NCI-H2171 treated with DMSO at 0.1 percent for 48 hours (cell line): ENCODE measurements around the gene GCK.
"Not testable (repeated sequence)": the region's sequence is repeated elsewhere in the genome, so short reads cannot be mapped to it uniquely, and the experiment has no call there.

ENCODE experiments used
- DNase-seq: peaks from one replicate; lab custom pipeline; 2025; lab: John Stamatoyannopoulos, UW

Gene GCK

DNA sequence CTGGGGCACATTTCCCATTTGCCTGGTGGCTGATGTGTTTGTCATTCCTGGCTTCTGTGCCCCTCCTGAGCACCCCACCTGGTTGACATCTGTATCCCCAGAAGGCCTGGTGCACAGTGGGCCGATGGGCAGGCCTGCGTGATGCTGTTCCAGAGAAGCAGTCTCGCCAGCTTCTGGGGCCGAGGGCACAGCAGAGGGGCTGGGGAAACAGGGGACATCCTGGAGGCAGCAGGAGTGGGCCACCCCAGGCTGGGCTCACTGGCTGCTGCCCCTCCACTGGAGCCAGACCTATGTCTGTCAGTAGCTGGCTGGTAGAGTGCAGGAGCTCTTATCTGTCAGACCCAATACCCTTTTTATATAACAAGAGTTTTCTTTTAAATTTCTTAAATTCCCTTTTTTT is 47.2 kb downstream of the GCK start:
- DNase-seq: peak; percentile 24

DNA sequence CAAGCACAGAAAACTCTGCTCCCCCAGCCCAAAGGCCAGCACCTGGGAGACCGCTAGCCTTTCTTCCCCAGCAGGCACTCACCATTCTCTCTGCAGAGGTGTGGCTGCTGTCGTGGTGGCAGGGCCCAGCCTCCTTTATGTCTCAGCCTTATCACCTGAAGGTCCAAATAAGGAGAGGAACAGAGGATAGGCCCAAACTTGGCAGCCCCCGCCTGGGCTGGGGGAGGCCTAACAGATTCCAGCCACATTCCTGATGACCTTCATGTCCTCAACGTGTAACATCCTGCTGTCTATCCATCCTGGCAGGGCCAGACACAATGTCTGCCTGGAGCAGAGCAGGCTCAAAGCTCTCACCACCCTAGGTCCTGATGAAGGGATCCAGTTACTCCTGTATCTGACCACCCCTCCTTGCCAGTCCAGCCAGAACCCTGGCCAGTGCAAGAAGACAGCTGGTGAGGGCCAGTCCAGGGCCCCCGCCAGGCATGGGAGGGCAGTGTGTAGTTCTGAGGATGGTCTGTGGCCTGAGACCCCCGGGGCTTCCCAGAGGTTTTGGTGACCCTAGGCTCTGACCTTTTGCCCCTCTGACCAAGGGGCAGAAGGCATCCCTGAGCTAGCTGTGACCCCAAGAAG is 47.9 kb downstream of the GCK start, which contains the start of gene MYL7:
MYL7 (minus strand) TSS at position 112 of the 630 bp plus-strand sequence; CDS start at position 85, 27 bp downstream.
- DNase-seq: no peak

DNA sequence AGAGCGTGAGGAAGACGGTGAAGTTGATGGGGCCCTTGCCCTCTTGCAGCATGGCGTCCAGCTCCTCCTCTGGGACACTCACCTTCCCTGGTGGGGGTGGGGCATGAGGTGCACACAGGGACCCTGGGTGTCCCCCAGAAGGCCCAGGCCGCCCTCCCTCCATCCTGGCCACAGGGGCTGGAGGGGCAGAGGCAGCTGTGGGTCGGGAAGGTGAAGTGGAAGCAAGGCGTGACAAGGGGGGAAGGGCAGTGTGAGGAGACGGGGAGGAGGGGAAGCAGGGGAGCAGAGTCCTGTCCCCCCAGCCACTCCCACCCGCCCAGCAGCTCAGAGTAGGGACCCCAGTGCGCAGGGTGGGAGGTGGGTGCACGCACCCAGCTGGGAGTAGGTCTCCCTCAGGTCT is 48.9 kb downstream of the GCK start:
- DNase-seq: no peak

DNA sequence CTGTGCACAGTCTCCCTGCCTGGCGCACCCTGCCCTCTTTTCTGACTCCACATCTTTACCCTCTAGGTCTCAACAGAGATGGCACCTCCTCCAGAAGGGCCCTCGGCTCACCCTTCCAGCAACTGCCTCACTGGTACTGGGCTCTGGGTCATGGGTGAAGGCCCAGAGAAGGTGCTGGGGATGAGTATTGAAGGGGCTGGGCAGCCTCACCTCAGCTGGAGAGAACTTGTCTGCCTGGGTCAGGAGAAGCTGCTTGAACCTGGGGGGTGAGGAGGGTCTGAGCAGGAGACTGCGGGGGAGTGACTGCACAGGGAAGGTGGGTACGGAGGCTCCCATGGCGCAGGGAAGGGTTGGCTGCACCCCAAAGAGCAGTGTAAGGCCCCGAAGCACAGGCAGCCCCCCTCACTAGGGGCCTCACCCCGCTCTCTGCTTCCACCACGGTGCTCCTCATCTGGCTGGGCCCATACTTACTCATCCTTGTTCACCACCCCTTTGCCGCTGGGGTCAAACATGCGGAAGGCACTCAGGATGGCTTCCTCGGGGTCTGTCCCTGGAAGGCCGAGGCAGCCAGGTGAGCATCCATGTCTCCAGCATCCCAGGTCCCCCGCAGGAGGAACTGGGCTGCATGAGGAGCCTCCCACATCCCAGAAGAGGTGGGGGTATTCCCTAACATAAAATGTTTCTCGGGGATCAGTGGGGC is 49.8 kb downstream of the GCK start:
- no peak for DNase-seq

DNA sequence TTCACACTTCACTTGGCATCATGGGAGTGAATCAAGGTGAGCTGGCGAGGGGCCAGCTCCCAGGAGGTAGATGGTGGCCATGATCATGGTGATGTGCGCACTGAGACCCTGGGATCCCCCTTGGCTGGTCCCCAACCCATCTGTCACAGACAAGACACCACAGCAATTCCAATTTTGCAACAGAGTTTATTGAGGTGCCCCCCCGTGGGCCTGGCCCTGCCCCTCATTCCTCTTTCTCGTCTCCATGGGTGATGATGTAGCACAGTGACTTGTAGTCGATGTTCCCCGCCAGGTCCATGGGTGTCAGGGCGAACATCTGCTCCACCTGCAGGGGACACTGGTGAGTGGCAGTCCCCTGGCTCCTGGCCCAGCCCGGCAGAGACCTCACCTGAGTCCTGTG is 50.5 kb downstream of the GCK start:
- peak; percentile 39 for DNase-seq

DNA sequence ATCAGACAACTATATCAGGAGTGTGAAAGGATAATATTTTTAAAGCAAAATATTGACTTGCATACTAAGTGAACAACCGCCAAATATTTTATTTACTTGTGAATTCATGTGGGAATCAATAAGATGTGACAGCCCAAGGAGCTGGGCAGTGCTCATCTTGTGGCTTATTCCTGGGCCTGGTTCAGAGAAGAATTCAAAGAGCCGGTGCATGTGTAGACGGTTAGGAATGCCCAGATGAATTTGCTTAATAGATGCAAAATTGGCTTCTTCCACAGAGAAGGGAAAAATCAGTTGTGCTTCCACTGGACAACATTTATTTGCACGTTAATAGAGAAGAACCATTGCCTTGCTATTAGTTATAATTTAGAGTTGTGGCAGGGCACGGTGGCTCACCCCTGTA is 52.5 kb downstream of the GCK start:
- no peak for DNase-seq

DNA sequence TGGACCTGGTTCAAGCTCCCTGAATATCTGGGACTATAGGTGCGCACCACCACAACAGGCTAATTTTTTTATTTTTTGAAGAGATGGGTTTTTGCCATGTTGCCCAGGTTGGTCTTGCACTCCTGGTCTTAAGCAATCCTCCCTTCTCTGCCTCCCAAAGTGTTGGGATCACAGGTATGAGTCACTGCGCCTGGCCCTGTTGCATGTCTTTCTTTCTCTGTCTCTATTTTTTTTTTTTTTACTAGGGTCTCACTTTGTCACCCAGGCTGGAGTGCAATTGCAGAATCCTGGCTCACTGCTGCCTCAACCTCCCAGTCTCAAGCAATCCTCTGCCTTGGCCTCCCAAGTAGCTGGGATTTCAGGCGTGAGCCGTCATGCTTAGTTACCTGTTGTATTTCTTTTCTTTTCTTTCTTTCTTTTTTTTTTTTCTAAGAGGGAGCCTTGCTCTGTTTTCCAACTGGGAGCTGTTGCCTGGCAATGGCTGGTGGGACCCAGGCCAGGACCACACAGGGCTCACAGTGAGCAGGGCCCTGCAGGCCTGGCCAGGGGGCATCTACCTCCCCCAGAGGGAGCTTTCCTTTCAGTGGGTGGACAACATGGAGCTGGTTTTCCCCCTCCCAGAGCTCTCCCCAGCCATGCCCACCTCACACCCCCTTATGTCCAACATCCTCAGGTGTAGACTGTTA is 54.2 kb downstream of the GCK start:
- no peak for DNase-seq

DNA sequence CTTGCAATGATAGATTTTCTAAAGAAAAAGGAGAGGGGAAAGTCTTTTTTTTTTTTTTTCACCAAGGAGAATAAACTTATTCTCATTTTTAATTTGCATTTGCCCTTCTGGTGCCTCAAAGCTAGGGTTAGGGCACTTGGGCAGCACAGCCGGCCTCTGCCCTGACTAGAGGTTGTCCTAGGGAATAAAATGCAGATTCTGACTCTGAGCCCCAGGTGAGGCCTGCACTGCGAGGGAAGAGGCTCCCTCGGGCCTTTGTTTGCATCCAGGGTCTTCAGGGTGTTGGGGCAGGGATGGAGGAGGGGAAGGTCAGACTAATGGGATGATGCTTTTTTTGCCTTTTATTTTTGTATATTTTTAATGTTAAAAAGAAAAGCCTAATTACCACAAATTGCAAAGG is 55.9 kb downstream of the GCK start:
- DNase-seq: no peak

DNA sequence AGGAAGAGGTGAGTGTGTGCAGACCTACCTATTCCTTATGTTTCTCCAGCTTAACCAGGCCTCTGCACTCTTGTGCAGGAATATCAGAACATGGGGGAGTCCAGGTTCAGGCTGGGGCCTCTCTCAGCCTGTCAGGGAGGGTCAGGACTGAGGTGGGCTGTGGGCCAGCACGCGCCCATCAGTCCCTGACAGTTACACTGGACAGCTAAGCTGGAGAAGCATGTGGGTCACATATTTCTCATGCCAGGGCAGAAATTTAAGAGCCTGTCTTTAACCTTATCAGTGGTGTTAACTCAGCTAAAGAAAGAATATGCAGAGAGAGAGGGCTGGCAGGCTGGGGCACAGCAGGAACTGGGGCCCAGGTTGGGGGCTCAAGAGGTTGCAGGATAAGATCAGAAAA is 57.2 kb downstream of the GCK start:
- no peak for DNase-seq

DNA sequence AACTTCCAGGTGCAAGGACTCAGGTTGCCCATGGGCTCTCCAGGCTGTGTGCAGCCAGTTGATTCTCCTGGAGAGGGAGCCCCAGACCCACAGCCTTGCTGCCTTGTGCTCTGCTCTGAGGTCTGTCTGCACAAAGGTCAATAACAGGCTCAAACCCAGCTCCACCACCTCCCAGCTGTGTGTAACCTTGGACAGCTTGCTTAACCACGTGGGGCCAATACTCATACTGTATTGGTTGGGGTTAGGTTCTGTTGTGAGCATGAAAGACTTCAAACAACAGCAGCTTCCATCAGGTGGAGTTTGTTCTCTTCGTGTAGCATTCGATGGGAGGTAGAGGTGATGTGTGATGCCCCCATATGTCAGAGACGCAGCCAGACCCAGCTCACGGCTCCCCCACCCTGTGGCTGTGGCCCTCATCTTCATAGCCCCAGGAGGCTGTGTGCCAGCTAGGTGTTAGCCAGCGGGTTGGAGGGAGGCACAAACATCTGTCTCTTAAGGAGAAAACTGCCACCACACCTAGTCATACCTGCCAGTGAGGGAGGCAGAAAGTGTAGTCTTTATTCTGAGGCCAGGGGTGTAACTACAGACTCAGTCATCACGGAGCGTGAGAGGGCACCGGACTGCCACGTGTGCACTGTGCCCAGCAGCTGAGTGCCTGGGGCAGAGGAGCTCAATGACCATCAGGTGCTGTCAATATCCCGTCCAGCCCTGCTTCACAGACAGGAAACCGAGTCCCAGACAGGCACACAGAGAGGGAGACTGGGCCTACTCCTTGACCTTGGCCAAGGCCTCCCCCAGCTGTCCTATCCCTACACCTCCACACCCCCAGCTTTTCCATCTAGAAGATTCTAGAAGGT is 57.8 kb downstream of the GCK start:
- DNase-seq: peak; percentile 49

DNA sequence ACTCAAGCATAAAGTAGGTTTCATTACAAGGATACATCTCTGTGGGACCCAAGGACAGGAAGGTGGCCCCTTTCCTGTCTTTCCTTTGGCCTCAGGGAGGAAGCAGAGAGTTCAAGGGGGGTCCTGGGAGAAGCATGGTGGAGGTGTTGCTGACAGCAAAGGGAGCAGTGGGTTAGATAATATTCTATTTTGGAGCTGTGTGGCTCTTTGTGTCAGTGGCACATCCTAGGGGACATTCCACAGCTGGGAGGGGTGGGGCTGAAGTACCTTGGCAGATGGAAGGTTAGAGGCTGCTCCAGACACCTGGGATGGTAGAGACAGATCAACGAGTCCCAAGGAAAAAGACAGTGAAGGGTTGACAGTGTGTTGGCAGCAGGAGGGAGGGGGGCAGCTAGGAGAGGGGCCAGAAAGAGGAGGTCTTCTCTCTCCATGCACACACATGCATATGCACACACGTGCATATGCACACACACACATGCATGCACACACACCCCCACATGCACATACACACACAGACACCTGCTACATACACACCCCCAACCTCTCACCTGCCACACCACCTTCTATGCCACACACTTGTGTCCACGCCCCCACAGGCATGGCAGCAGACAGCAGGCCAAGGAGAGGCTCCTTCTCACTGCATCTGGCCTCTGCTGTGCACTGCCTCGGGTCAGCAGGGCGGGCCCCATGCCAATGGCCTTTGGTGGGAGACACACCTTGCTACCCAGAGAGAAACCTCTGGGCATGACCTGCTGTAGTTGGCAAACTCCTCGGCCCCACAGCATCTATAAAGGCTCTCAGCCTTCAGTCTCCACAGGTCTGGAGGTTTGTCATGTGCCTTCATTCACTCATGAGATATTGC is 60.3 kb downstream of the GCK start:
- peak; percentile 80 for DNase-seq

DNA sequence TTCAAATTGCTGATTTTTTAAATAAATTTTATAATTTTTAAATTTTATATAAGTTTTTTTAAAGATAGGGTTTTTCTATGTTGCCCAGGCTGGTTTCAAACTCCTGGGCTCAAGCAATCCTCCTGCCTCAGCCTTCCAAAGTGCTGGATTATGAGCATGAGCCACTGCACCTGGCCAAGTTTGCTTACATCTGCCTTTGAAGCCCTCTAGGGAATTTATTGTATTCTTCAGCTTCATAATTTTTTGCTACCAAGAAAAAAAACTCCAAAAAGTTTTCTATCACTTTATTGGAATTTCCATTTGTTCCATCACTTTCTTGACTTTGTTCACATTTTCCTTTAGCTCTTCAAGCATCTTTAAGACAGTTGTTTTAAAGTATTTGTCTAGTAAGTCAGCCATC is 62.1 kb downstream of the GCK start:
- DNase-seq: peak; percentile 68

DNA sequence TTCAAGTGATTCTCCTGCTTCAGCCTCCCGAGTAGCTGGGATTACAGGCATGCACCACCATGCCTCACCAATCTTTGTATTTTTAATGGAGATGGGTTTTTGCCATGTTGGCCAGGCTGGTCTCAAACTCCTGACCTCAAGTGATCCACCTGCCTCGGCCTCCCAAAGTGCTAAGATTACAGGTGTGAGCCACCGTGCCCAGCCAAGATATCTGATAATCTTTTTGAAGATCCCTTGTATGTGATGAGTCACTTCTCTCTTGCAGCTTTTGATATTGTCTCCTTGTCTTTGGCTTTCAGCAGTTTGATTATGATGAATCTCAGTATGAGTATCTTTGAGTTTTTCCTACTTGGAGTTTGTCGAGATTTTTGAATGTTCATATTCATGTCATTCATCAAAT is 62.7 kb downstream of the GCK start:
- DNase-seq: not testable (repeated sequence)

DNA sequence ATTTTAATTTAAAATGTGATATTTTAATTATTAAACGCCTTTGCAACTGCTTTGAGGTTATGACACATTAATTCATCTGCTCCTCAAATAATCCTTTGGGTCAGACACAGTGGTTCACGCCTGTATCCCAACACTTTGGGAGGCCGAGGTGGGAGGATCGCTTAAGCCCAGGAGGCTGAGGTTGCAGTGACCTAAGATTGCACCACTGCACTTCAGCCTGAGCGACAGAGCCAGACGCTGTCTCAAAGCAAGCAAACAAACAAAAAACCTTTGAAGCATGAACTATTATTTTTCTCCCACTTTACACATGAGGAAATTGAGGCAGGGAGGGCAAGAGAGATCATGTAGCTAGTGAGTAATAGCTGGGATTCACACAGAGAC is 64.4 kb downstream of the GCK start:
- no peak for DNase-seq

DNA sequence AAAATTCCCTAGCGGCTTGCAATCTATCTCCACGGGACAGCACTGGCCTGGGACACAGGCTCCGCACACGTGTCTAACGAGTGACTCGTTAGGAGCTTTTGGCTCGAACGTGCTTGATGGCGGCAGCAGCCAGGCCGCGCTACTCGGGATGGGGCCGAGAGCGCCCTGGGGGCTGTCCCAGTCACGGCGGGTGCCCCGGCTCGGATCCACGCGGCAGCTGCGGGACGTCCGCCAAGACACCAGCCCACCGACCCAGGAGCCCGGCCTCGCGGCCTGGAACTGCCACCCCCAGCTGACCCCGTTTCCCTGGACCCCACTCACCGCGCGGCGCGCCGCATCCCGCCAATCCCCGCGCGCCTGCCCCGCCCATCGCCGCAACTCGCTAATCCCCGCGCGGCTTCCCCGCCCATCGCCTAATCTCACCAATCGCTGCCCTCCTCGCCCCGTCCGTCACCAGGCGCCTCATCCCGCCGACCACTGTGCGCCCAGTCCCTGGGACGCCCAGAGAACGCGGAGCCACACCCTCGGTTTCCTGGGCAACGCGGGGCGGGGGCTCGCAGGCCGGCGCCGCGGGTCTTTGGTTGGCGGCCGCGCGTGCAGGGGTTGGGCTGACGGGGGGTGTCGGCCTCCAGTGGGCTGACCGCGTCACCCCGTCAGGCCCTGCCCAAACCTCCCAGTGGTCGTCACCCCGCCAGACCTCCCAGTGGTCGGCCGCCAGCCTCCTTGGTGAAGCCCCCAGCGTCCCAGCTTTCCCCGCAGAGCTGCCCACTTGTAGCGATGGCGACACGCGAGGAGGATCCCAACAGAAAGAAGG is 65.8 kb downstream of the GCK start, which contains the start of gene POLD2:
POLD2 (minus strand) TSS at position 359 of the 814 bp plus-strand sequence. CDS start 1,495 bp downstream, outside the sequence.
- peak; percentile 96 for DNase-seq

DNA sequence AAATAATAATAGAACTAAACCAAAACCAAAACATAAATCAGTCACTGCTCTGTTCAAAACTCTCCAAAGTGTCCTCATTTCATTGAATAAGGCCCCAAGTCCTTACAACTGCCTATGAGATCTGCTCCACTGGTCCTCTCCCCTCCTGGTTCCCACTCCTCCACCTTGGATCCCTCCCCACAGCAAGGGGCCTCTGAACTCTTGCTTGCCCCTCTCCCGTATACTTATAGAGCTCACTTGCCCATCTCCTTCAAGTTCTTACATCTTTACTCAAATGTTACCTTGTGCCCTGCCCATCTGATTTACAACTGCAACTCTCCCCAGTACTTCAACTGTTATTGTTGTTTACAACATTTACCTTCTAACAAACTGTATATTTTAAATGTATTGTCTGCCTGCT is 66.7 kb downstream of the GCK start:
- no peak for DNase-seq

DNA sequence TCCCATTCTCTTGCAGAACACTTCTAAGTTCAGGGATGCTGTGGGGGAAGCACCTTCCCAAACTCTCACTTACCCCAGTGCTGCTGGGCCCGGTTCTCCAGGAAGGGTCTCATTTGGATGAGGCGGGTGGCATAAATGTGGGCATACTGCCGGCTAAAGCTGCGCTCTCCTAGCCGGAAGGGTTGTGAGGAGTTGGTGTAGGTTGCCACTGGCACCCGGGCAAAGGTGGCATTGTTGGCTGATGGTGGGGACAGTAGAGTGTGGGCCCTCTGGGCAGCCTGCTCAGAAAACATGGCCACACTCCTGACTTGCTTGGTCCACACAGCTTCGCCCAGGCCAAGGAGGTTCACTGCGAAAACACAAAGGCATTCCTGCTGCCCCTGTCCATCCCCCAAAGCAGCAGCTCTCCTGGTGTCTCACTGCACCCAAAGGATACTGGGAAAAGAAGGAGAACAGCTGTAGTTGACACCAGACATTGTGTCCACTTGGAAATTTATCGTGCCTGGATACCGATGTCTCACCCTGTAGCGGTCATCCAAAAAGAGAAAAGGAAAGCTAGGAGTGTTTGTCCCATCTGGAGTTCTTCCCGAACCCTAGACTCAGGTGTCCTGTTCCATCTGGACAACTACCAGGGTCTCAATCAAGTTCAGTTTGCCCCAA is 67.3 kb downstream of the GCK start:
- no peak for DNase-seq

DNA sequence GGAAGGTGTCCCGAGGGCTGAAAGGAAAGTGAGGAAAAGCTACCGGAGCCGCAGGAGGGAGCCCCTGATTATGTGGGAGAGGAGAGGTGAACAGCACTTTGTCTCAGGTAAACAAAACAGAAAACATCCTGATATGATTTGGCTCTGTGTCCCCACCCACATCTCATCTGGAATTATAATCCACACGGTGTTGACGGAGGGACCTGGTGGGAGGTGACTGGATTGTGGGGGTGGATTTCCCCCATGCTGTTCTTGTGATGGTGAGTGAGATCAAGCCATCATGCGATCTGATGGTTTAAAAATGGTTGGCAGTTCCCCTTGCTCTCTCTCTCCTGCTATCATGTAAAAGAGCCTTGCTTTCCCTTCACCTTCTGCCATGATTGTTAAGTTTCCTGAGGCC is 68.8 kb downstream of the GCK start:
- DNase-seq: no peak

DNA sequence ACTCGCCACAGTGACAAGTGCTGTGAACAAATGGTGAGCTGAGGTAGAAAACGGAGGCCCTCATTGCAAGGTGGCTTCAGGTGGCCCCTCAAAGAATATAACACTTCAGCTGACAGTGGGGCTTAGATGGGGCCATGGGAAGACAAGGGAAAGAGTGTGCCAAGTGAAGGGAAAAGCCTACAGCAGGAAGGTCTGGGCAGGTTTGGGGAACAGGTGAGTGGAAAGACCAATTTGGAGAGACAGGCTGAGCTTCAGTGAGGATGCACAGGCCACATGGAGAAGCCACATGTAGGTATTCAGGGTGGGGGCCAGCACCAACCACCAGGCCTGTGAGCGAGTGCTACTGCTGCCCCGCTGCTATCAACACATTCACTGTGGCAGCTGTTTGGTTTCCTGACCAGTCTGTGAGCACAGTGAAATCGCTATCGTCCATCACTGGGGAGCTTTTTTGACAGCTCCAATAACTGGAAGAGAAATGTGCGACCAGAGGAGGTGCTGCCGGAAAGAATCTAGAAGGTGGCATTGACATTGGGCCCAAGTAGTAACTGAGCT is 69.3 kb downstream of the GCK start:
- DNase-seq: no peak
